TTC549 (cell line): Measurements from ENCODE around the gene TPSG1.
"Not testable (repeated sequence)": the region's sequence is repeated elsewhere in the genome, so short reads cannot be mapped to it uniquely, and the experiment has no call there.

Experiments
- FAIRE-seq: peaks from 2 replicates; lab custom pipeline; 2012; peaks lifted over from hg19 to GRCh38; lab: Jason Lieb, UNC

The TPSG1 gene

GRCh38 chr16:1215574-1216295, 9.3 kb downstream of the TPSG1 start:
- FAIRE-seq: no peak

DNA sequence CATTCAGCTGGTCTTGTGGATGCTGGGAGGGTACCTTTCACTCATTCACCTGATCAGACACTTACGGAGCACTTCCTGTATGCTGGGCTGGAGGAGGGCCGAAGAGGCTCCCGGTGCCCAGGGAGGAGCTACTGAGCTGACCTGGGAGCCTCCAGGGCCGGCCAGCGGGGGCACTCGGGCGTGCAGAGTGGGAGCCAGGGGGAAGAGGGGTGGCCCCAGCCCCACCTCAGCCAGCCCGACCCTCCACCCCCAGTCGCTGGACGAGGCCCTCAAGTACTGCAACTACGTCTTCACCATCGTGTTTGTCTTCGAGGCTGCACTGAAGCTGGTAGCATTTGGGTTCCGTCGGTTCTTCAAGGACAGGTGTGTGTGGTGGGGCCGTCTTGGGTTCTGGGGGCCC, 10.3 kb downstream of the TPSG1 start:
- FAIRE-seq: no peak

DNA sequence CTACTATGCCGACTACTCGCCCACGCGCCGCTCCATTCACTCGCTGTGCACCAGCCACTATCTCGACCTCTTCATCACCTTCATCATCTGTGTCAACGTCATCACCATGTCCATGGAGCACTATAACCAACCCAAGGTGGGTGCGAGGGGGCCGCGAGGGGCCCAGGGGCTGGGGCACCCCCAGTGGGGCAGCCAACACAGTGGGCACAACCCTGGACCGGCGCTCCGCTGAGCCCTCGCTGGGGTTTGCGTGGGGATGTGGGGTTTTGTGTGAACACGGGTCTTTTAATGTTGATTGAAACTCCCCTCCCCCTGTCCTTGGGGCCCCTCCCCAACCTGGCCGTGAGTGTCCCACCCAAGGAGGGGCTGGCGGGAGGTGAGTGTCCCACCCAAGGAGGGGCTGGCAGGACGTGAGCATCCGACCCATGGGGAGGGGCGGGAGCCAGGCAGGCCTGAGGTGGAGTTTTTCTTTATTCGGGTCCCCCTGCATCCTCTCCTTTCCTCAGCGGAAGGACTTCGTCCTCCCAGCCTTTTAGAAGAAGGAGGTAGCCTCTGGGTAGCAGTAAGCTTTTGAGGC, 11.2 kb downstream of the TPSG1 start:
- FAIRE-seq: no peak

DNA sequence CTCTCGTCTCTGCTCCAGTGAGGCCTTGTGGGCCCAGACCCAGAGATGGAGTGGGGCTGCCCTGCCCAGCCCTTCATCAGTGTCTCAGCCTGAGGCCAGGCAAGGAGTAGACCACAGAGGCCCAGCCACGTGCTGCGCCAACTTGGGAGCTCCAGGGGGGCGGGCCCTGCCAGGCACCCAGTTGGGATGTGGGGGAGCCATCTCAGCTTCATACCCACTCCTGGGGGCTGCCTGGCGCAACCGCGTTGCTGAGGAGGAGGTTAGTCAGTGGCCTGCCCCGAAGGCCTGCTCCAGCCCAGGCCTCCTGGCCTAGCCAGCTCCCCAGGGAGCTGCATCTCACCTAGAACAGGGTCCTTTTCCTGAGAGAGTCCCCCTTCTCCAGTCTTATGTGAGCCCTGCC, 11.8 kb downstream of the TPSG1 start:
- no peak for FAIRE-seq

DNA sequence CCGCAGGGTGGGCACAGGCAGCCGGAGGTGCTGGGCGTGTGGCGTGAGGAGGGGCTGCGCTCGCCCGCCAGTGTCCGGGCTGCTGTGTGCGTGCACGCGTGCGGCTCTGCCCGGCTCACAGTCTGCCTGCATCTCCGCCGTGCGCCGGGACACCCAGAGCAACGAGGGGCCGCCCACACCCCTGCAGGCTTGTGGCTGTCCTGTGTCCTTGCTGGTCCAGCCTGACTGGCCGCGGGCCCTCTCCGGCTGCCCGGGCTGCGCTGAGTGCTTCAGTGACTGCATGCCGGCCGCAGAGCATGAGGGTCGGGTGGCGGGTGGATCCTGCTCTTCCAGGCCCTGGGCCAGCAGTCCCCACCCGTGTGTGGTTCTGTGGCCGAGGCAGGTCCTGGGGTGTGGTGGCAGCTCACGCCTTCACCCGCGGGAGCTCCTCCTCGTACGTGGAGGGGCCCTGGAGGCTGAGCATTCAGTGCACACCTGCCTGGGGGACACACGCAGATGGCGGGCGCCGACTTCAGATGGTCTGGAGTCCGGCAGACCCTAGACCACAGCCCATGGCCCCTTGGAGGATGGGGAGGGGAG, 12.4 kb downstream of the TPSG1 start:
- FAIRE-seq: no peak

GRCh38 chr16:1211451-1212268, 13.4 kb downstream of the TPSG1 start:
- FAIRE-seq: no peak

DNA sequence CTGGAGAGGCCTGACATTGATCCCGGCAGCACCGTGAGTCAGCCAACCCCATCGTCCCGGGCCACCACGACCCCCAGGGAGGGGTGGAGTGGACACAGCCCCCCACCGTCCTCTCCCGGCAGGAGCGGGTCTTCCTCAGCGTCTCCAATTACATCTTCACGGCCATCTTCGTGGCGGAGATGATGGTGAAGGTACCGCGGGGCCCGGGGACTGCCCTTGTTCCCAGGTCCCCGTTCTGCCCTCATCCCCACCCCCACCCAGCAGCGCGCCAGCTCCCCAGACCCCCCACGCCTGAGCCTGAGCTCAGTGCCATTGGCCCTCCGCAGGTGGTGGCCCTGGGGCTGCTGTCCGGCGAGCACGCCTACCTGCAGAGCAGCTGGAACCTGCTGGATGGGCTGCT, 14.6 kb downstream of the TPSG1 start:
- no peak for FAIRE-seq

GRCh38 chr16:1209081-1209480, 16.0 kb downstream of the TPSG1 start:
- FAIRE-seq: no peak

- FAIRE-seq: no peak
Measured at GRCh38 chr16:1208239-1208830, 16.7 kb downstream of the TPSG1 start.

DNA sequence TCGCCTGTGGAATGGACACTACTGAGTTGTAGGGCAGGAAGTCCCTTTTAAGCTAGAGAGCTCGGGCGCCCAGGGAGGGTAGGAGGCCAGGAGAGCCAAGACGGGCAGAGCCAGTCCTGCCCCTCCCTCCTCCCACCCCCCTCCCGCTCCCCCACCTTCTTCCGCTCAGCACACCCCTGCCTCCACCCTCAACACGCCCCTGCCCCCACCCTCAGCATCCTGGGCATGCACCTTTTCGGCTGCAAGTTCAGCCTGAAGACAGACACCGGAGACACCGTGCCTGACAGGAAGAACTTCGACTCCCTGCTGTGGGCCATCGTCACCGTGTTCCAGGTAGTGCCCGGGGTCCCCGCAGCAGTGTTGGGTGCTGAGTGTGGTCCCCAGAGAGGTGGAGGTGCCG, 18.3 kb downstream of the TPSG1 start:
- no peak for FAIRE-seq

DNA sequence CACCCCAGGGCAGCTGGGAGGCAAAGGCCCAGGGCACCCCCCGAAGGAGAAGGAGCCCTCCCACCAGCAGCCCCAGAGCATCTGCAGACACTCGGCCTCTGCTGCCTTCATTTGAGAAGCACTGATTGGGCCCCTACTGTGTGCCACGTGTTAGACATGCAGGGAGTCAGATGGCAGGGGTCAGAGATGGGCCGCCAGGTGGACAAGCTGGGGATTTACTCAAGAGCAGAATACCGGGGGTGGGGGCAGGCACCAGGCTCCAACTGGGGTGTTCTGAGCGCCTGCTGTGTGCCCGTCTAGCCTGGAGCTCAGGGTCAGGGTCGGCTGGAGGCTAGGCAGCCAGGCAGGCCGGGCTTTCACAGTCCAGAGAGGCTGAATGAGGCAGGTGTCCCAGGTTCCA, 18.7 kb downstream of the TPSG1 start:
- FAIRE-seq: no peak

DNA sequence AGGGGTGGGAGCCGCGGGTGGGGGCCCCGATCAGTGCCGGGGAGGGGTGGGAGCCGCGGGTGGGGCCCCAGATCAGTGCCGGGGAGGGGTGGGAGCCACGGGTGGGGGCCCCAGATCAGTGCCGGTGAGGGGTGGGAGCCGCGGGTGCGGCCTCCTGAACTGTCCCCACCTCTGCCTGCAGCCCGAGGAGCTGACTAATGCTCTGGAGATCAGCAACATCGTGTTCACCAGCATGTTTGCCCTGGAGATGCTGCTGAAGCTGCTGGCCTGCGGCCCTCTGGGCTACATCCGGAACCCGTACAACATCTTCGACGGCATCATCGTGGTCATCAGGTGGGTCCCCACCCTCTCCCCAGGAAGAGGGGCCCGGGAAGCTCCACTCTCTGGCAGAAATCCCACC, 20.1 kb downstream of the TPSG1 start:
- no peak for FAIRE-seq

- no peak for FAIRE-seq
Measured at GRCh38 chr16:1202274-1202673, 22.8 kb downstream of the TPSG1 start.

DNA sequence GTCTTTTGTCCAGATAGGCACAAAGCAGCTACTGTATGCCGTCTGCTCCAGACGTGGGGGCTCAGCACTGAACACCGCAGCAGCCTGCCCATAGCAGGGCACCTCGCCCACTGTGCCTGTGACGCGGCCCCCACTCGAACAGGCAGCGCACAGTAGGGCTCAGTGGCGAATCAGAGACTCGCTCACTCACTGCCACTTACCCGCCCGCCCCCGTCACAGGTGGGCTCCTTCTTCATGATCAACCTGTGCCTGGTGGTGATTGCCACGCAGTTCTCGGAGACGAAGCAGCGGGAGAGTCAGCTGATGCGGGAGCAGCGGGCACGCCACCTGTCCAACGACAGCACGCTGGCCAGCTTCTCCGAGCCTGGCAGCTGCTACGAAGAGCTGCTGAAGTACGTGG, 23.6 kb downstream of the TPSG1 start:
- no peak for FAIRE-seq

DNA sequence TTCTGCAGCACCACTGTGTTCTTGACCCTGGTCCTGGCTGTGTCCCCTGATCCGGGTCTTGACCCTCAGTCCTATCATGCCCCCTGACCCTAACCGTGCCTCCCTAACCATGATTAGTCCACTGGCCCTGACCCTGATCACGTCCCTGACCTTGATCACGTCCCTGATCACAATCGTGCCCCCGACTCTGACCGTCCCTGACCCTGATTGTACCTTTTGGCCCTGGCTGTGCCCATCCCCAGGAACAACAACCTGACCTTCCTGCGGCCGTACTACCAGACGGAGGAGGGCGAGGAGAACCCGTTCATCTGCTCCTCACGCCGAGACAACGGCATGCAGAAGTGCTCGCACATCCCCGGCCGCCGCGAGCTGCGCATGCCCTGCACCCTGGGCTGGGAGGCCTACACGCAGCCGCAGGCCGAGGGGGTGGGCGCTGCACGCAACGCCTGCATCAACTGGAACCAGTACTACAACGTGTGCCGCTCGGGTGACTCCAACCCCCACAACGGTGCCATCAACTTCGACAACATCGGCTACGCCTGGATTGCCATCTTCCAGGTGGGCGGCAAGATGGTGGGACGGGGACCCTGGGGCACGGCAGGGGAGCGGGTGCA, 24.9 kb downstream of the TPSG1 start:
- no peak for FAIRE-seq

- no peak for FAIRE-seq
Measured at GRCh38 chr16:1199347-1200013, 25.6 kb downstream of the TPSG1 start.

- FAIRE-seq: not testable (repeated sequence)
Measured at GRCh38 chr16:1198671-1199346, 26.3 kb downstream of the TPSG1 start.

GRCh38 chr16:1198194-1198593, 26.9 kb downstream of the TPSG1 start:
- no peak for FAIRE-seq

DNA sequence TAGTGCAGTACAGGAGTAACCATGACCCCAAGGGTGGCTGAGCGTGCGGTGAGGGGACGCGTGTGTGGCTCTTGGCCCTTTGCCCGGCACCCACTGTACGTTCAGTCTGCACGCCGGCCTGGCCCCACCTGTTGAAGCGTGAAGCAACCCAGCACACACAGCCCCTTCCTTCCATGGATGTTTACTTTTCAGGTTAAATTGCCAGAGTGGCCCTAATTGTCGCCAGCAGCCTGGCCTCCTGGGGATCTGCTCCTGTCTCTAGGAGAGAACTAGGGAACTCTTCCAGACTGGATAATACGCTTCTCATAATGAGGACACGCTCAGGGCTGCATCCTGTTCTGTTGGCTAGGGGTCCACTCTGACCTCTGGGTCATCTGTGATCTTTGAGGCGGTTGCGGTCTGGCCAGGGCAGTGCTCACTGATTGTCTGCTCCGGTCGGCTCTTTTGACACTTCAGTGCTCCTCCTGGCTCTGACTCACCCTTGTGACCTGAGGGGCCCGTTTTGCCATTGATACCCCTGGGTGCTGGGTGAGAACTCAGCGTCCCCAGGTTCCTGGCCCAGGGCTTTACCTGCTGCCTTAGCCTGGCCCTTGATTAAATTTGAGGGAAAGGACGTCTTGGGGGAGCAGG, 27.7 kb downstream of the TPSG1 start:
- FAIRE-seq: no peak

GRCh38 chr16:1196494-1196893, 28.6 kb downstream of the TPSG1 start:
- no peak for FAIRE-seq

GRCh38 chr16:1195393-1195666, 29.7 kb downstream of the TPSG1 start:
- no peak for FAIRE-seq
